ENCODE data around the gene CES4A. TPM values are rescaled to one million over a fixed set of nuclear protein-coding genes. Genes with fewer than 3 reads are reported as not detected.
A peak's percentile ranks its signal among the peaks of the same experiment; 100 is the strongest.
"Not testable (repeated sequence)": the region's sequence is repeated elsewhere in the genome, so short reads cannot be mapped to it uniquely, and the experiment has no call there.

CES4A gene
- total RNA-seq, 2 donors from 2014 or later, result 17.8 to 20.0 TPM

GRCh38 chr16:66961065-66961744 lies 27.2 kb upstream of the CES4A start, which contains the start of gene CES3:
TSS of gene CES3 (plus strand) at chr16:66961266. CDS start at chr16:66961308, 42 bp downstream.
- peak; percentile 99 for ATAC-seq
- peak; percentile 22 to 52 (median 27) for DNase-seq
- no peak within 1 kb of the TSS for H3K27ac Mint-ChIP-seq
- H3K27me3 Mint-ChIP-seq, result peaks cover 8% of the 10 kb centered on the region
- no peaks in the 10 kb centered on the region for H3K9me3 ChIP-seq (ENCODE audit: control insufficient read depth, low read length, poor library complexity, severe bottlenecking)
- H3K4me1 Mint-ChIP-seq, result peaks cover 23% of the 10 kb centered on the region
- peak within 1 kb of the TSS; percentile 49 for H3K4me3 Mint-ChIP-seq
- no peaks in the 10 kb centered on the region for H3K36me3 Mint-ChIP-seq (ENCODE audit: low read depth)

DNA sequence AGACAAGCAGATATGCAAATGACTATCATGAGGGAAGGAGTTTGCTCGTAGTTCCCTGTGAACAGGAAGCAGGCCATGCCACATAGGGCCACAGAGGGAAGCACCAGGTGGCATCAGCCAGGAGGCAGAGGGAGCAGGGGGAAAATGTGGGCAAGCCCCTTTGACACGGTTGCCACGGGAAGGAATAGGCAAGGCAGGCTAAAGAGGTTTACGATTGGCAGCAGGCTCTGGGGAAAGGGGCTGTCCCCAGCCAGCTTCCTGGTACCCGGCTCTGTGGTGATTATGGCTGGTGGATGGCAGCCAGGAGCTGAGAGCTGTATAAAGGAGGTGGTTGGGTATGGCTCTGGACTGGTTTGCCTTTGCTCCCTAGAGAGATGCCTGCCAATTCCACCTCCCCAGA lies 26.5 kb upstream of the CES4A start:
- Mint-ChIP-seq H3K4me1 (peaks cover 23% of the 10 kb centered on the region), H3K27me3 (peaks cover 8% of the 10 kb centered on the region), H3K4me3 (no peak overlapping the region), H3K27ac (no peak overlapping the region), H3K36me3 (ENCODE audit: low read depth) (no peaks in the 10 kb centered on the region)
- ATAC-seq, result no peak
- no peaks in the 10 kb centered on the region for H3K9me3 ChIP-seq (ENCODE audit: control insufficient read depth, low read length, poor library complexity, severe bottlenecking)
- DNase-seq, result no peak

- H3K27me3 Mint-ChIP-seq, result peaks cover 8% of the 10 kb centered on the region
- H3K4me3 Mint-ChIP-seq, result no peak overlapping the region
- no peak overlapping the region for H3K27ac Mint-ChIP-seq
- peaks cover 16% of the 10 kb centered on the region for H3K4me1 Mint-ChIP-seq
- DNase-seq (no peak), ATAC-seq (no peak)
- no peaks in the 10 kb centered on the region for H3K9me3 ChIP-seq (ENCODE audit: control insufficient read depth, low read length, poor library complexity, severe bottlenecking)
- no peaks in the 10 kb centered on the region for H3K36me3 Mint-ChIP-seq (ENCODE audit: low read depth)
These were observed 24.3 kb upstream of the CES4A start for GRCh38 chr16:66964049-66964448.

DNA sequence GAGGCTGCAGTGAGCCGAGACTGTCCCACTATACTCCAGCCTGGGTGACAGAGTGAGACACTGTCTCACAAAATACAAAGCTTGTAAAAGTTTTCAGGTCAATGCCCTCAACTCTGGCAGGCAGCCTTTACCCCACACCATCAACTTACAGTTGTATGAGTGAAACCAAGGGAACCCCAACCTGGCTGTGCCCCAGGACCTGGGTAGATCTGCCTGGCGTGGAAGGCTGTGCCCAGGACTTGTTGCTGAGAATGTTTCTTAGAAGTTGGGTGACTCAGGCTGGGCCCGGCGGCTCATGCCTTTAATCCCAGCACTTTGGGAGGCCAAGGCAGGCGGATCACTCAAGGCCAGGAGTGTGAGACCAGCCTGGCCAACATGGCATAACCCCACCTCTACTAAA lies 19.5 kb upstream of the CES4A start:
- no peaks in the 10 kb centered on the region for H3K9me3 ChIP-seq (ENCODE audit: control insufficient read depth, low read length, poor library complexity, severe bottlenecking)
- H3K27ac Mint-ChIP-seq, result no peak overlapping the region
- no peak overlapping the region for H3K4me3 Mint-ChIP-seq
- peaks cover 12% of the 10 kb centered on the region for H3K27me3 Mint-ChIP-seq
- no peak for ATAC-seq
- peaks cover 2% of the 10 kb centered on the region for H3K4me1 Mint-ChIP-seq
- no peaks in the 10 kb centered on the region for H3K36me3 Mint-ChIP-seq (ENCODE audit: low read depth)
- no peak for DNase-seq

DNA sequence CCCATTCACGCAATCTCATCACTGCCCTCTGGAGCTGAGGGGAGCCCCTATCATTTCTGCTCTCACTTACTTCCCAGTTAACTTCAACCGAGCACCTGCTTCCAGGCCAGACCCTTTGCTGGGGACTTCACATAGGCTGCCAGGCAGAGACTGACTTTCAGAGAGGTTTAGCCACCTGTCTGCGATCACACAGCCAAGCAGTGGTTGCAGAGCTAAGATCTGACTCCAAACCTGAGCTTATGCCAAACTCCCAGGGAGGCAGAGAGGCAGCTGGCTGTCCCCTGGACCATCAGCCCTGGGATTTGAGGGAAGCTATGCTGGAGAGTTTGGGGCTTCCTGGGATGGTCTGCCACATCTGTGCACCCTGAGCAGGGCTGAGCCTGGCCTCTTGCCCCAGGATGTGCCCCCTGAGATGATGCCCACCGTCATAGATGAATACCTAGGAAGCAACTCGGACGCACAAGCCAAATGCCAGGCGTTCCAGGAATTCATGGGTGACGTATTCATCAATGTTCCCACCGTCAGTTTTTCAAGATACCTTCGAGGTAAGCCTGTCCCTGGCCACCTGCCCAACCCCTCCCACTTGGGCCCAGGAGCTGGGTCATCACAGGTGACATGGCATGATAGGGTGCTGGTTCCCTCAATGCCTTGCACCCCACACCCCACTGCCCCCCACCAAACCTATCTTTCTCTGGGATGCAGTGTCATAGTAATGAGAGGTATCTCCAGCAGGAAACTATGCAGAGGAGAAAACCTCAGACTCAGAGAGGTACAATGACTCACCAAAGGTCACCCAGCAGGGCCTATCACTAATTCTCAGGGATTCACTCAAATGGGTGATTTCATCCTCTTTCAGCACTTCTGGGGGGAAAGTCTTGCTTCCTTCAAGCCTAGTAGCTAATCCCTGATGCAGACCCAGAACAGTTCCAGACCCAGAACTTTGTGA lies 17.3 kb upstream of the CES4A start:
- peak overlapping the region; percentile 29 for H3K27ac Mint-ChIP-seq
- H3K27me3 Mint-ChIP-seq, result peaks cover 4% of the 10 kb centered on the region
- no peak overlapping the region for H3K4me3 Mint-ChIP-seq
- peaks cover 8% of the 10 kb centered on the region for H3K4me1 Mint-ChIP-seq
- no peaks in the 10 kb centered on the region for H3K36me3 Mint-ChIP-seq (ENCODE audit: low read depth)
- no peak for ATAC-seq
- DNase-seq, result no peak
- no peaks in the 10 kb centered on the region for H3K9me3 ChIP-seq (ENCODE audit: control insufficient read depth, low read length, poor library complexity, severe bottlenecking)

DNA sequence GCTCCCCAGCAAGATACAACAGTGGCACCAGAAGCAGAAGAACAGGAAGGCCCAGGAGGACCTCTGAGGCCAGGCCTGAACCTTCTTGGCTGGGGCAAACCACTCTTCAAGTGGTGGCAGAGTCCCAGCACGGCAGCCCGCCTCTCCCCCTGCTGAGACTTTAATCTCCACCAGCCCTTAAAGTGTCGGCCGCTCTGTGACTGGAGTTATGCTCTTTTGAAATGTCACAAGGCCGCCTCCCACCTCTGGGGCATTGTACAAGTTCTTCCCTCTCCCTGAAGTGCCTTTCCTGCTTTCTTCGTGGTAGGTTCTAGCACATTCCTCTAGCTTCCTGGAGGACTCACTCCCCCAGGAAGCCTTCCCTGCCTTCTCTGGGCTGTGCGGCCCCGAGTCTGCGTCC lies 15.4 kb upstream of the CES4A start:
- Mint-ChIP-seq H3K27me3 (peaks cover 4% of the 10 kb centered on the region), H3K27ac (no peak overlapping the region), H3K4me3 (no peak overlapping the region), H3K36me3 (ENCODE audit: low read depth) (no peaks in the 10 kb centered on the region), H3K4me1 (peaks cover 8% of the 10 kb centered on the region)
- no peaks in the 10 kb centered on the region for H3K9me3 ChIP-seq (ENCODE audit: control insufficient read depth, low read length, poor library complexity, severe bottlenecking)
- no peak for ATAC-seq
- no peak for DNase-seq

- no peak overlapping the region for H3K4me3 Mint-ChIP-seq
- H3K9me3 ChIP-seq (ENCODE audit: control insufficient read depth, low read length, poor library complexity, severe bottlenecking), result no peaks in the 10 kb centered on the region
- peaks cover 8% of the 10 kb centered on the region for H3K4me1 Mint-ChIP-seq
- no peak for DNase-seq
- no peak overlapping the region for H3K27ac Mint-ChIP-seq
- no peaks in the 10 kb centered on the region for H3K36me3 Mint-ChIP-seq (ENCODE audit: low read depth)
- peaks cover 4% of the 10 kb centered on the region for H3K27me3 Mint-ChIP-seq
- ATAC-seq, result no peak
These were observed 14.7 kb upstream of the CES4A start for GRCh38 chr16:66973716-66974115.

GRCh38 chr16:66974156-66974931 lies 14.0 kb upstream of the CES4A start:
- not testable (repeated sequence) for H3K9me3 ChIP-seq (ENCODE audit: control insufficient read depth, low read length, poor library complexity, severe bottlenecking); ATAC-seq; H3K27me3 Mint-ChIP-seq; DNase-seq; H3K4me1 Mint-ChIP-seq; H3K36me3 Mint-ChIP-seq (ENCODE audit: low read depth)
- peak overlapping the region; percentile 56 for H3K27ac Mint-ChIP-seq
- H3K4me3 Mint-ChIP-seq, result peak overlapping the region; percentile 84

- not testable (repeated sequence) for H3K36me3 Mint-ChIP-seq (ENCODE audit: low read depth); H3K27me3 Mint-ChIP-seq; H3K9me3 ChIP-seq (ENCODE audit: control insufficient read depth, low read length, poor library complexity, severe bottlenecking); H3K4me1 Mint-ChIP-seq; ATAC-seq
- peak overlapping the region; percentile 56 for H3K27ac Mint-ChIP-seq
- peak in 1 of 3 donors; percentile 21 for DNase-seq
- H3K4me3 Mint-ChIP-seq, result peak overlapping the region; percentile 84
These were observed 13.5 kb upstream of the CES4A start for GRCh38 chr16:66974932-66975246.

GRCh38 chr16:66975302-66975893 lies 13.0 kb upstream of the CES4A start:
- no peaks in the 10 kb centered on the region for H3K9me3 ChIP-seq (ENCODE audit: control insufficient read depth, low read length, poor library complexity, severe bottlenecking)
- Mint-ChIP-seq H3K27ac (peak overlapping the region; percentile 56), H3K4me3 (peak overlapping the region; percentile 84), H3K27me3 (peaks cover 4% of the 10 kb centered on the region), H3K36me3 (ENCODE audit: low read depth) (no peaks in the 10 kb centered on the region), H3K4me1 (peaks cover 8% of the 10 kb centered on the region)
- DNase-seq, result no peak
- no peak for ATAC-seq

GRCh38 chr16:66976746-66977145 lies 11.6 kb upstream of the CES4A start:
- H3K9me3 ChIP-seq (ENCODE audit: control insufficient read depth, low read length, poor library complexity, severe bottlenecking), result no peaks in the 10 kb centered on the region
- no peak for ATAC-seq
- Mint-ChIP-seq H3K27ac (no peak overlapping the region), H3K36me3 (ENCODE audit: low read depth) (no peaks in the 10 kb centered on the region), H3K4me3 (no peak overlapping the region), H3K27me3 (no peaks in the 10 kb centered on the region), H3K4me1 (peaks cover 8% of the 10 kb centered on the region)
- no peak for DNase-seq

DNA sequence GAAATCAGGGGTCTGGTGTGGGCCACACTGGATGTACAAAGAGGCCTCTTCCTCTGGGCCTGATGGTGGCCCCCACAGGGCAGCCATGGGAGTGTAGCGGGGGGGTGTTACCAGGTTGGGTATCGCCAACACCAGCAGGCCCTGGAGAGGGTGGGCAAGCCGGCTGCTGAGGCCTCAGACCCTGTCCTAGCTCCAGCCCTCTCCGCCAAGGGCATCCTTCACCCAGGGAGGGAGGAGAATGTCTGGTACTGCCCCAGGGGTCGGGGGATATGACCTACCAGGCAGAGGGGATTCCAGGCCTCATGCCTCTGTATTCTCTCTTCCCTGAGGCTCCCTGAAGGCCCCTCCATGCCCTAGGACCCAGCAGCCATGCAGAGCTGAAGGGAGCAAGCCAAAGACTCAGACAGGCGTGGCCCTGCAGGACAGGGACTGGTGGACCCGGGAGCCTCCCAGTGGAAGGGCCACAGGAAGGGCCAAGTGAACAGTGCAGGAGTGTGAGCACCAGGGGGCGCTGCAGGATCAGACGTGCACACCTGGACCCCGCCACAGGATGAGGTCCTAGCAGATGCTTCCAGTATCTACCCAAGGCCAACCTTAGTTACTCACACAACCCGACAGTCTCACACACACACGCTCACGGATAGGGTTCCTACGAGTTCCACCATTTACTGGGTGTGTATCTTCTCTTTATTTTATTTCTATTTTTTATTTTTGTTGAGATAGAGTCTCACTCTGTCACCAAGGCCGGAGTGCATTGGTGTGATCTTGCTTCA lies 10.9 kb upstream of the CES4A start:
- Mint-ChIP-seq H3K4me3 (no peak overlapping the region), H3K27ac (no peak overlapping the region), H3K27me3 (no peaks in the 10 kb centered on the region), H3K4me1 (peaks cover 12% of the 10 kb centered on the region), H3K36me3 (ENCODE audit: low read depth) (no peaks in the 10 kb centered on the region)
- DNase-seq, result peak; percentile 77 to 86 (median 85)
- peak; percentile 99 for ATAC-seq
- H3K9me3 ChIP-seq (ENCODE audit: control insufficient read depth, low read length, poor library complexity, severe bottlenecking), result no peaks in the 10 kb centered on the region
